Globus pallidus (tissue), 1 donor: ENCODE measurements around the gene TMTC2.
"Not testable (repeated sequence)": the region's sequence is repeated elsewhere in the genome, so short reads cannot be mapped to it uniquely, and the experiment has no call there.

Experiments used
- DNase-seq: peaks from one replicate; pipeline ENCODE4 v3.0.0-alpha.2; 2015; ENCODE audit warnings: low spot score

TMTC2 gene

DNA sequence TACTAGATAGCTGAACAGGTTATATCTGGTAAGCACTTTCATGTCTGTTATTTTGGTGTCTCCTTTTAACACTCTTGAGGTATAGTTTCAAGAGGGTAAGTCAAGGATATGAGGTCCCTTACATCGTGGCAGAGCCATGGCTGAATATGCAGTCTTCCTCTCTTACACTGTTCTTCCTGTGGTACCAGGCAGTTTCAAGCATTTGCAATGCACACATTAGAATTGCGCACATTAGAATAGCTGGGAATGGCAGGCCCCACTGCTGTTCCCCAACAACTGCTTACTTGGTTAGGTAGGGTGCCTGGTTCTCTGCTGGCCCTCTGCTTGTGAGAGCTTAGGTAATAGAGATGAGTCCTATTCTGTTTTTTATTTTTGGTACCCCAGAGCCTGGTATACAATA lies 41.2 kb downstream of the TMTC2 start:
- no peak for DNase-seq

- no peak for DNase-seq
Observed at GRCh38 chr12:82728710-82729109, 42.0 kb downstream of the TMTC2 start.

DNA sequence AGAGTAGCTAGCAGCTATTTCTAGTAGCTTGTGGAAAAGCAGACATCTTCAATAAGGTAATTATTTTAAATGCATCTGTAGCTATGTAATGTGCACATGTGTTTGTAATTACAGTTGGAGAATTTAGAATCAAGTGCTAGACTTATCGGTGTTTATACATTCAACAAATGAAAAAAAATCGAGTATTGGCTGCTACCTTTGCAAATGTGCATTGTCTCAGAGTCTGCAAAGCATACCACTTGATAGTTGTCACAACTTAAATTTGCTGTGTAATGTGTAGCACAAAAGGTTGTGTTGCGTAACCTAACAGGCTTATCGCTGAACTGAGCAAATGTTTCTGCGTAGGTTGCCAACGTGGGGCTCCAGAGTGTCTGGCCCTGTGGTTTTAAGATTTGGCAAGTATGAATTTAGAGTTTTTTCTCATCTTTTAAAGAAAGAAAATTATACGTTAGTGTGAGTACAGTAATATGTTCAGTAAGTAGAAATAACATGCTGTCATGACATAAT lies 44.3 kb downstream of the TMTC2 start:
- DNase-seq = no peak

DNA sequence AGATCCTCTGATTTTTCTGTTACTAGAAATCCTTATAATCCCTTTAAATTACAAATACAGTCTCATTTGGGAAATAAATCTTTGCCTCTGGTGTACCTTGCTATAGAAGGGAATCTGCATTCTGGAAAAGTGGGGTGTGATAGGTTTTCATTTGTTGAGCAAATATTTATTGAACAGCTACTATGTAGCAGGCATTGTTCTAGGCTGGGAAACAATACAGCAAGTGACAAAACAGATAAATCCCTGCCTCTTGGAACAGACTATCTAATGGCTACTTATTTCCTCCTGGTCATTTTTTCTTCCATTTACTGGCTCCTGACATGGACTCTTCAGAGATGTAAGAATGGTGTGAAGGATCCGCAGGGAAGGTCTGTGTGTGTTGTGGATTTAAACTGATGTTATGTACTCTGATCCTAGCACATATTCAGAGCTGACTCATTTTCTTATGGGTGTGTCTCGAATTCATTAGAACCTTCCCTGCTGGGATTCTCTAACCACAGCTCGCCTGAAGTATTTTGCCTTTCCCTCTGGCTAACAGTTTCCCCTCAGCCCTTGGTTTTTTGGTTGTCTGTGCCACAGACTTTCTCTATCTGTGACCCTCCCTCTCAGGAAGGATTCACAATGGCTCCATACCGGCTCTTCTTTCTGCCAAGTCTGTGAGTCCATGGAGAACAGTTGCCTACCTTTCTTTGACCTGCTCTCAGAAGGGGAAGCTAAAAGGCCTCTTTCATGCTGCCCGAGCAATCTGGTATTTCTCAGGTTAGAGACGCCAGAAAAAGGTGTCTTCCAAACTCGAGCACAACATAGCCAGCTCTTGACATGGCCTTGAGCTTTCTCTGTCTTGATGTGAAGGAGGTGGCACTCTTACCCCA lies 53.7 kb downstream of the TMTC2 start:
- no peak for DNase-seq

- DNase-seq = no peak
Observed at GRCh38 chr12:82745063-82745674, 58.5 kb downstream of the TMTC2 start.

GRCh38 chr12:82745807-82746206 lies 59.1 kb downstream of the TMTC2 start:
- DNase-seq = no peak

- no peak for DNase-seq
Observed at GRCh38 chr12:82746668-82747067, 60.0 kb downstream of the TMTC2 start.

DNA sequence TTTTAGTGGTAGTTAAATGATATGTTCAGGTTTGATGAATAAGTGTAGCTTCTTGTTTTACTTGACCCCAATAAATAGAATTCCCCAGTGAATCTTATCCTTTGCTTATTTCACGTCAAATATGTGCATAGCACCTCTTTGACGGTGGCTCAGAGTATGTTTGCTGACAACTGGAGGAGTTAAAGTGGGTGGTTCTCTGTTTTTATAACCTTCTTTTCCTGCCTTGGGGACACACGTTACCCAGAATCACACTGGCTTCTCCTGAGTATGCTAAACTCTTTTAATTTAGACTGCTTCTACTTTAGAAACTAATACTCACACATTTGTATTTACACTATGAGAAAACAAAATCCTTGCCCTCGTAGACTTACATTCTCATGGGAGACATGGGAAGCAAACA lies 62.3 kb downstream of the TMTC2 start:
- DNase-seq = no peak

DNA sequence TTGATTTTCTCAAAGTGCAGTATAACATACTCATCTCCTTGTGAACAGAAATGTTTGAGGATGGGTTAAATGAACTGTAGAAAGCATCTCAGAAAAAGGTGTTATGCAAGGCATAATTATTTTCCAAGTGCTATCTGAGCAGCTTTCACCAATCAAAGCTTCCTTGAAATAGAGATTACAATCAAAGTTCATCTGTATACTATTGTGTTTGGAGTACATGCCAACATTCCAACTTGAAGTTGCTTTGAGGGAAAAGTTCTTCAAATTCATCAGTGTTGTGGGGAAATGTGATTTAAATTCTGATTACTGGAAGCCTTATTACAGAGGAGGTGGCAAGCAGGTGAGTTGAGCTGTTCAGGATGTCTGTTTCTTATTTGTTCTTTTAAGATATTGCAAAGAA lies 68.2 kb downstream of the TMTC2 start:
- no peak for DNase-seq

GRCh38 chr12:82756303-82756702 lies 69.6 kb downstream of the TMTC2 start:
- DNase-seq = no peak

DNA sequence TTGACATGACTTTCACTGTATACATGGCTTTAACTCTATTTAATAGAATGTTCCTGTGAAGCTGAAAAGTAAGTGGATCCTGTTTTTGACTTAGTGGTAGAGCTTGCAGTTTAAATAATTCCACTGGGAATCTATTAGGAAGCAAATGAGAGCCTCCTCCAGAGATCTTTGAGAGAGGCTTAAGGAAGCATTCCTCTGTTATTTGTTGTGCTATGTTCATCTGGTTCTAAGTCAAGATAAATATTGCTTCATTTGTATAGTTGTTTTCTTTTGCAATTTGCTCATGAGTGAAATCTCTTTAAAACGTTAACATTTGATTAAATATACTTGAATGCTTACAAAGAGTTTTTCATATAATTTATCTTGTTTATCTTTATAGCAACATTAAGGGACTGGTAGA lies 70.4 kb downstream of the TMTC2 start:
- no peak for DNase-seq

GRCh38 chr12:82757656-82758055 lies 71.0 kb downstream of the TMTC2 start:
- no peak for DNase-seq

- DNase-seq = peak; percentile 67
Observed at GRCh38 chr12:82758749-82759330, 72.1 kb downstream of the TMTC2 start.

DNA sequence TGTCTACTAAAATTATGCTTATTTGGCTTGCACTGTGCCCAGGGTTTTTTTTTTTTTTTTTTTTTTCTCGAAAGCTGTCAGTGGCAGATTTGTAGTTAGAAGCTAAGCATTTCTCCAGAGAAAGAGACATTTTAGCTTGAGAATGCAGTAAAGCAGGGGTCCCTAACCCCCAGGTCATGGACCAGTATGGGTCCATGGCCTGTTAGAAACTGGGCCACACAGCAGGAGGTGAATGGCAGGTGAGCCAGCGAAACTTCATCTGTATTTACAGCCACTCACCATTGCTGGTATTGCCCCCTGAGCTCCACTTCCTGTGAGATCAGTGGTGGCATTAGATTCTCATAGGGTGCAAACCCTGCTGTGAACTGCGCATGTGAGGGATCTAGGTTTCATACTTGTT lies 73.7 kb downstream of the TMTC2 start:
- DNase-seq = no peak

DNA sequence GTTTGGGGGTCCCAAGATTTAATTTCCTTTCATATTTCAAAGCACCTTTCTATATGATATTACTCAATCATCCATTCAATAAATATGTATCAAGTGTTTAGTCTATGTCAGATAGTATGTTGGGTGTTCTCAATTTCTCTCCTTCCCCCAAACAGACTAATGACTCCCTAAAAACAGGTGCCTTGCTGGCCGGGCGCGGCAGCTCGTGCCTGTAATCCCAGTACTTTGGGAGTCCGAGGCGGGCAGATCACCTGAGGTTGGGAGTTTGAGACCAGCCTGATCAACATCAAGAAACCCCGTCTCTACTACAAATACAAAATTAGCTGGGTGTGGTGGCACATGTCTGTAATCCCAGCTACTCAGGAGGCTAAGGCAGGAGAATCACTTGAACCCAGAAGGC lies 78.5 kb downstream of the TMTC2 start:
- not testable (repeated sequence) for DNase-seq

DNA sequence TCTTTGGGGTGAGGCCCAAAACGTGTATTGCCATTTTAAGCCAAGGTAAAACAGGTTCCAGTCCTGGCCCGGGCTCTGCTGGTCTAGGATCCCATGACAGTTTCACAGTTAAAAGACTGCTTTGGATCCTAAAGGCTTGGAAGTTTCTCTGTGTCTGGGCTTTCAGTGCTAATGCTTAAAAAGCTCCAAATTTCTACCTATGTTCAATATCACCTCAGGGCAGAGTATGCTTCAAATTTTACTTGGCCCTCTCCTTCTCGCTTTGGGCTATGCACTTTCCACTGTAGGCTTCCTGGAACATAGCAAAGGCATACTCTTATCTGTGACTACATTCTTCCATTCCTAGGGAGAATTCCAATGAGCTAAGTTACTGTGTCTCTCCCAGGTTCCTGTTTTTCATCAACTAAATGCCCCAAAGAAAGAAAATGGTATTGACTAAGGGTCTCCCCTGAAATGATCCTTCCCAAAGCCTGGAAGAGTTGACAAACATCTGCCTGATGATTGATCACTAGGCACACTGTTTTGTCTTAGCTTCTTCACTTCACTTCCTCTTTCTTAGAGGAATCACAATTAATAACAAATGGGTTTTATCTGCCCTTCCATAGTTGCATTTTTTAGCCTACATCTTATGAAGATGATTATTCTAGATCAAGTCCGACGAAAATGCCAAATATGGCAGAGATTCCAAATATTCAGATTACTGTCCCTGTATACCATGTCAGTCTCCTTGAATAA lies 79.4 kb downstream of the TMTC2 start:
- DNase-seq = no peak

DNA sequence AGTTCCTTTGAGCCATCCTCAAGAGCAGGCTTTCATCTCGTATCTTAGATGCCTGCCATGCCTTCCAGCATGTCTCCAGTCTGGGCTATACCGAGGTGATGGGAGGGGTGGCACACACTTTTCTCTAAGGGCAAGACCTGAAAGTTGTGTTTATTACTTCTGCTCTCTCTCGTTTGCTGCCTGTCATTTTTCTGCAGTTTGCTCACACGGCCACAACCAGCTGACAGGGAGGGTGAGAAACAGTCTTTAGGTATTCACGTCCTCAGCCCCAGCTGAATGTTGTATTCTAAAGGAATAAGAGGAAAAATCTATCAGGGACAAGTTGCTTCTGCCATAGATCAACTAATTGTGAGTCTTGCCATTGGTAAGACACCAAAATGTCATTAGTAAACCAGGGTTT lies 88.0 kb downstream of the TMTC2 start:
- no peak for DNase-seq

DNA sequence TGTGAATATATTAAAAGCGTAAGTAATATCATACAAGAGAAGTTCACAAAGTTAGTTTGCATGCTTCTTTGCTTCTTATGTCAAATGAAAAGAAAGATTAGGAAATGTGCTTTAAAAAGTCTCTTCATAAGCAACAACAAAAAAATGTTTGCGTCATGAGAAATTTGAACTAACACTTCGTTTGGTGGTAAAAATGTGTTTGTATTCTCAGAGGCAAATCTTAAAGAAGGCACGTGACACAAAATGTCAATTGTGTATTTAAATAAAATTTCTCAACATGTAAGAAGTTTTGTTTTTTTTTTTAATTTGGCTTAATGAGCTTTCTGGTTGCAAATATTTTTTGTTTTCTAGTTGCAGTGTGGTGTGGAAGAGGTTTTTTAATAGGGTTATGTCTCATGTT lies 93.8 kb downstream of the TMTC2 start:
- no peak for DNase-seq

- DNase-seq = peak; percentile 91
Observed at GRCh38 chr12:82781309-82781997, 94.7 kb downstream of the TMTC2 start.

- no peak for DNase-seq
Observed at GRCh38 chr12:82783435-82783834, 96.7 kb downstream of the TMTC2 start.

DNA sequence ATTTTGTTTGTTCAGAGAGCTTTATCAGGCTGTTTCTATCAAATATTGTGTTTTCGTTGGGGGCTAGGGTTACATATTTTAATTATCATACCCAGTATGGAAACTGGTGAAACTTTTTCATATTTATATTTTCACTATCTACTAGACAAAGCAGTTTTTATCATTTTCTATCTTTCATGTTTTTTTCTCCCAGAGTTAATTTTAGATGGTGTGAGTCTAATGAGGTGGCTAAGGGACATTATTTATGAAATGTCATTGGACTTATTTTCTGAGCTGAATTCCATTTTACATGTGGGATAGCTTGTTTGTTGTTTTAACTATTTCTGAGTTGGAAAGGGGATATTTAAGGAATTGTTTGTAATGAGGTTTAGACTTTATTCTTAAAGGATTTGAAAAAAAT lies 100.3 kb downstream of the TMTC2 start:
- no peak for DNase-seq

DNA sequence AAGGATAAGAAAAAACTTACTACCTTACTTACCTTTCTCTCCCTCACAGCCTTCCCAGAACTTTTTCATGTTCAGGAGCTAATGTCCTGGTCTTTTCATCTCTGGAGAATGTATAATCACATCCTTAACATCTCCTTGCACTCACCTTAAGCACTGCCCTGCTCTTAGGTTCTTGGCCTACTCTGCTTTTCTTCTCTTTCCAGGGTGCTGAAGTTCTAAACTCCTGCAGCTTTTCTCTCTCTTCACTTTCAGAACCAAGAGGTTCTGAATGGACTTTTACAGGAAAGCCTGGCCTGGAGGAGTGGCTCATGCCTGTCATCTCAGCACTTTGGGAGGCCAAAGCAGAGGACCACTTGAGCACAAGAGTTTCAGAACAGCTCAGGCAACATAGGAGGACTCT lies 101.9 kb downstream of the TMTC2 start:
- no peak for DNase-seq
